ELR (cell line): ENCODE results near the gene ALPK1.
A peak's percentile ranks its signal among the peaks of the same experiment; 100 is the strongest.
"Not testable (repeated sequence)": the region's sequence is repeated elsewhere in the genome, so short reads cannot be mapped to it uniquely, and the experiment has no call there.

Experiments used
- DNase-seq: peaks from one replicate; pipeline ENCODE4 v3.0.0-alpha.2; 2015; ENCODE audit warnings: low read depth

ALPK1 gene

DNA sequence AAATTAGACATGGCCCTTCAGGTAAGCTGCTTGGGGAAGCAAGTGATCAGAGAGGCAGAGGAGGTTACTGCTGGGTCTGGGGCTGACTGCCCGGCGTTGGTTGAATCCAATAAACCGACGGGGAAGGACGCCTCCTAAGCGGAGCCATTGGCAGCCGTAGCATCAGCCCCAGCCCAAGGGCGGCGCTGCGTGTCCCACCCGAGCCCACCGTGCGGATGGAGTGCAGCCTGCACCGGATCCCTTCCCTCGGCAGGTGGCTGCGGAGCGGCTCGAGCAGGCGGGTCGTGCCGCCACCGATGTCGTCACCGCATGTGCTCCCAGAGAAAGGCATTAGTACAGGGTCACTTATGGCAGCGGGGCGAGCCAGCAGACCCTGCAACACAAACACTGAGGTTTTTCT is 82.1 kb downstream of the ALPK1 start:
- DNase-seq, result no peak

DNA sequence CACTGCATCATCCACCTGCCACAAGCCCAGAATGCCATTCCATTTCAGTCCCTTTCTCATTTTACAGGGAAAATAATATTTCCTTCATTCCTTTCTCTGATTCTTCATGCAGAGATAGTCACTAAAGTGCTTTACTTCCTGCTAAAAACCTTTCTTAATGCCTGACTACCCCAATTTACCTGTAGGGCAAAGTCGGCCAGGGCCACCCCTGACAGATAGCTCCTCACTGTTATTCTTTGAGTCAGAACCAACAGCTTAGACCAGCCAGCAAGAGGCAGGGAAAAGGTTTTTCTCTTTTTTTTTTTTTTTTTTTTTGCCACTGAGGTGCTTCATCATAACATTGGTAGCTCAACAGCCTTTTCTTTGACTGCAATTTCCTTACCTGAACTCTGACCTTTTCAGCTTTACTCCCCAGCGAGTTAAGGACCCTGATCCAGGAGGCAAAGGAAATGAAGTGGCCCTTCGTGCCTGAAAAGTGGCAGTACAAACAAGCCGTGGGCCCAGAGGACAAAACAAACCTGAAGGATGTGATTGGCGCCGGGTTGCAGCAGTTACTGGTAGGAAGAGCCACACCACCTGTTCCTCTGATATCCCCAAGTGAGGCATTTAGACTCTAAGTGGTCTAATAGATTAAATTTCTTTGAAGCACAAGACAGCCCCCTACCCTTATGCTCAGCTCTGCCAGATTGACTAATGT is 85.0 kb downstream of the ALPK1 start:
- DNase-seq, result no peak

DNA sequence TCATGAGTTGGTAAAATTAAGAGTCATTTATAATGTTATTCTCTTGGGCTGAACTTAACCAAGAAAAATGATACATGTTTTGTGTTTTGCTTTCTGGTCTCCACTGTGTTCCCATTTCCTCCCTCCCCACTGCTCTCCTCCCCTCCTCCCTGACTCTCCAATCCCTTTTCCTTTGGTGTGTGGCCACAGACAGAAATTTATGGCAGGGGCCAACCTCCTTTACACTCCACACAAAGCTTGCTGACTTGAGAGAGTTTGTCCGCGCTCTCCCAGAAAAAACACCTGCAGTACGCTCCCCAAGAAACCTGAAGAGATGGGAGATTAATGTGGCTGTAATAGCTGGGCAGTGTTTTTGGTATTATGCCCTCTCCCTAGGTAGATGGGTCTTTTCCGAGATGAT is 88.9 kb downstream of the ALPK1 start:
- DNase-seq, result no peak

DNA sequence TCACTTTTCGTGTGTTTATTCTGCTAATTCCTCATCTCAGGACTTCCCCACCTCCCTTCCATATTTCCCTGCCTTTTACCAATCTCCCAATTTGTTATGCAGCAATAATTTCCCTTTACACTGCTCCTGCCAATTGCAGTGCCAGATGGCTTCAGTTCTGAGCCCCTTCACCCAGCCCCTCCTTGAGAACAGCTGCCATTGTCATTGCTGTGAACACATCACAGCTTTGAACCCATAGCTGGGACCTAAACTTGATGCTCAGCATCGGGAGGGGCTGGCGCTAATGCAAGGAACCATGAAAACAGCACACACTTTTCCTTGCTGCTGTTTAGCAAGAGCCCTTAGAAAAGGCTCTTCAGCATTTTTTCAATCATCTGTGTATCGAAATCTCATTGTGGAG is 104.9 kb downstream of the ALPK1 start:
- DNase-seq, result no peak

DNA sequence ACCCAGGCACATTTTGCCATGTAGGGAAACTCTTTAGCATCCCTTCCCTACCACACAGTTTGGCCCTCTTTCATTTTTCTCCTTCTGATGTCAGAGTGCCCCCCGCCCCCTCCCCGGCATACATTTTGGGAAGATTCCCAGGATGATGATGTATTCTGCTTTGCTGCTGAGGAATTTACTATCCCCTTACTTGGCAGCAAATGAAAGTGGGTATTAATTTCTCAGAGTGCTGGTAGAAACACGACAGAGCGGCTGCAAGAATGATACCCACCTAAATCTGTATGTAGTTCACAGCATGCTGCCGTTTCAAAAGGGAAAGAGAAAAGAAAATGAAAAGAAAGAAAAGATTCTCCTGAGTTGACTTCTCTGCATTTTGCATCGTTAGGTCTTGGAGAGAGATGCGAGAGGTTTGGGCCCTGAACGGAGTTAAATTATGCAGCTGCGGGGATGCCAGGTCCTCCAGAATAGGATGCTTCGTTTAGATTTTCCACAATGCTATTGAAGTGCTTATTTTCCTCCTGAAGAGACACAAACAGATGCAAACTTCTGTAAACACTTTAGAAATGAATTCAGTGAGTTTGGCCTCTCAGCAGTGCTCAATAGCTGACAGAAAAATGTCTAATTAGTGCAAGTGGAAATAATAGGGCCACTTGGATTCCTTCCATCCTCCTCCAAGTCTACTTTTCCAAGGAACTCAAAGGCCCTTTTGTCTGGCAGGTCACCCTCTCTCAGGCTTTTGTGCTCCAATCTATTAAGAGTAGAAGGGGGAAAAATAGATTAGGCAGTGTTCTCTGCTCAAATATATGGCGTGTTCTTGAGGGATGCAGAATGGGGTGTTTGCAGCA is 106.2 kb downstream of the ALPK1 start:
- DNase-seq, result no peak

DNA sequence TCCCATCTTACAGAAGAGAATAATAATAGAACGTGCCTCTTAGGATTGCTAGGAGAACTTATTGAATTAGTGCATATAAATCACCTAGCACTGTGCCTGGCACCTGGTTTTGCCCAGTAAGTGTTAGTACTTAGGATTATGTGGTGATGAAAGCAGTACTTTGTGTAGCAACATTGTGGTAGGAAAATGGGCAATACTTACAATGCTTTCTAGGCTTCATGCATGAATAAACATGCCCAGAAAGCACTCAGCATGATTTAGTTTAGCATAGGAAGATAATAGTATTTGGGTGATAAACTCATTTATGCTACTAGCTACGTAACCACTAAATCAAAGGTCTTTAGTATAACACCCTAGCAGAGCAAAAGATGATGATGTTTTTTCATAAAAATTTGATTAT is 113.2 kb downstream of the ALPK1 start:
- no peak for DNase-seq

DNA sequence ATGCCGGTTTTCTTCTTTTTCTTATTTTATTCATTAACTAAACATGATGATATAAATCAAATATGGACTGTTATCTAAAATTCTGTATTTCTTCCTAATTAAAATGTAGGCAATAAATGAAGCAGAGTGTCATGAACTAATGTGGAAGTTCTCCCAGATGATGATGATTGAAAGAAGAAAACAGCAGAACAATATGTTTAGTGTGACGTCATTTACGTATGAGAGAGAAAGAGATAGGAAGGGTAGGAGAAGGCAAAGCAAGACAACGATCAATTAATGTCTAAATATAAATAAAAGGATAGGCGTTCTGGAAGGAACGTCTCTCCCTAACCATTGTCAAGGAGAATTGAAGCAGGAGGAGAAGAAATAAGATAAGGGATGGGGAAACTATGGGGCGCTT is 113.6 kb downstream of the ALPK1 start:
- DNase-seq, result no peak

DNA sequence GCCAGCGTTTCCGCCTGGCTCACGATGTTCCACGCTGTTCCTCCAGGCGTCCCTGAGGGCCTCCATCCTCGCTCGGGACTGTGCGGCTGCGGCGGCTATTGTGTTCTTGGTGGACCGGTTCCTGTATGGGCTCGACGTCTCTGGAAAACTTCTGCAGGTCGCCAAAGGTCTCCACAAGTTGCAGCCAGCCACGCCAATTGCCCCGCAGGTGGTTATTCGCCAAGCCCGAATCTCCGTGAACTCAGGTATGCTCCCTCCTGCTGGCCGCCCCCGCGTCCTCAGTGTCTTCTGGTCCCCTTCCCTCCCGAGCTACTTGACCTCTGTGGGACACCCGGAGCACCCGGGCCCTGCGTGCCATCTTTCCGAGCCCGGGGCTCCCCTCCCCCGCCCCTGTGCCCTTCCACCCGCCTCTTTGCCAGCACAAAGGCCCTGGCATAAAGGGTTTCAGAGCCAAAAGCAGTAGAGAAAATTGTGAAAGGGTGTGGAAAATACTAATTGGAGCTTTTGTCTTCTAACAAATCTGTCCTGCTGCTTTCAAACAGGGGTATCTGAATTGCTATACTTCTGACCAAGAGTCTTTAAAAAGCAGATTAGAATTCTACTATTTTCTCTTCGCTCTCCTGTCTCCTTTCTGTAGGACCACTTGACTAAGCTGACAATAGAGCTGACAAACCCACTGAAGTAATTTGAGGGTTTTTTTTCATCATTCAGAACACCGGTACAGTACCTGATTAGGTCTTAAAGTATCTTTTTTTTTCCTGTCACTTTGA is 114.8 kb downstream of the ALPK1 start:
- DNase-seq, result no peak

DNA sequence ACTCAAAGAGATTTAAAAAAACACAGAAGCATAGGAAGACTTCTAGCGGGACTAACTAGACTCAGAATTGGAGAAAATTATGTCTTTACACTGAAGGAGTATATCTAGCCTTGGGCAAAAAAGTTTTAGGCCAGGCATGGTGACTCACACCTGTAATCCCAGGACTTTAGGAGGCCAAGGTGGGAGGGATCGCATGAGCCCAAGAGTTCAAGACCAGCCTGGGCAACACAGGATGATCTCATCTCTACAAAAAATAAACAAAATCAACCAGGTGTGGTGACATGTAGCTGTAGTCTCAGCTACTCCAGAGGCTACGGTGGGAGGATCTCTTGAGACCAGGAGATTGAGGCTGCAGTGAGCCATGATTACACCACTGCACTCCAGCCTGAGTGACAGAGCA is 119.3 kb downstream of the ALPK1 start:
- peak; percentile 33 for DNase-seq

DNA sequence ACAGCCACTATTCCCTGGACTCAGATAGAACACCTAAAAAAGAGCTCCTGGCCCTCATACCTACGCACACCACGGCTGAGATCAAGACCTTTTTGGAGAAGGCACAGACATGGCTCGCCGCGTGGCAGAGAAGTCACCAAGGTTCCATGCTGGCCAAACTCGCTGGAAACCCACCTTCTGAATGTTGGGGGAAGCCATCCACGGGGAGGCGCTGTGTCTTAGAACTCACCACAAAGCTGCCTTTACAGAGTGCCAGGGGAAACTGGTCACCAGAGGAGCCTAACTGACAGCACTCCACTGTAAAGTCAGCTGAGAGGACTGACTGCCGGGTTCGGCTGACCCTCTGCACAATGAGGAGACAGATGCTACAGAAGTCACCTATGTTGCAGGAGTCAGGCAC is 120.9 kb downstream of the ALPK1 start:
- DNase-seq, result no peak

DNA sequence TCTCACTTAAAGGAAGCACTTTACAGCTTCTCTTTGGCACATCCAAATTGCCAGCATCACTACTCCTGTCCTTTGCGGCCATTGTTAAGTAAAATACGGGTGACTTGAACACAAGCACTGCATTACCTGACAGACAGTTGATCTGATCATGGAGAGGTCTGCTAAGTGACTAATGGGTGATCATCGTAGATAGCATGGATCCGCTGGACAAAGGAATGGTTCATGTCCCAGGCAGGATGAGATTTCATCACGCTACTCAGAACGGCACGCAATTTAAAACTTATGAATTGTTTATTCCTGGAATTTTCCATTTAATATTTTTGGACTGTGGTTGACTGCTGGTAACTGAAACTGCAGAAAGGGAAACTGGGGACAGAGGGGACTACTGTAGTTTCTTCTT is 124.7 kb downstream of the ALPK1 start:
- DNase-seq, result no peak

DNA sequence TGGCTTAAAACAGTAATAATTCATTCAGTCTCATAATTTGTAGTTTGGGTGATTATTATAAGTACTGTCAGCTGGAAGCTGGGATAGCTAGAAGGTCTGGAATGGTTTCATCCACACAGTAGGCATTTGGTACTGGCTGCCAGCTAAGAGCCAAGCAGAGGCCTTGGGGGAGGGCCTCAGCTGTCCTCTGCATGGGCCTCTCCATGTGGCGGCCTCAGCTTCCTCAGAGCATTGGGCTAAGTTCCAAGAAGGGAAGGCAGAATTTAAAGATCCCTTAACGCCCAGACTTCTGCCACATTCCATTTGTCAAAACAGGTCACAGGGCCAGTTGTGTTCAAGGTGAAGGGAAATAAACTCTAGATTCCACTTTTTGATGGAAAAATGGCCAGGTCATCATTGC is 125.5 kb downstream of the ALPK1 start:
- DNase-seq, result no peak

DNA sequence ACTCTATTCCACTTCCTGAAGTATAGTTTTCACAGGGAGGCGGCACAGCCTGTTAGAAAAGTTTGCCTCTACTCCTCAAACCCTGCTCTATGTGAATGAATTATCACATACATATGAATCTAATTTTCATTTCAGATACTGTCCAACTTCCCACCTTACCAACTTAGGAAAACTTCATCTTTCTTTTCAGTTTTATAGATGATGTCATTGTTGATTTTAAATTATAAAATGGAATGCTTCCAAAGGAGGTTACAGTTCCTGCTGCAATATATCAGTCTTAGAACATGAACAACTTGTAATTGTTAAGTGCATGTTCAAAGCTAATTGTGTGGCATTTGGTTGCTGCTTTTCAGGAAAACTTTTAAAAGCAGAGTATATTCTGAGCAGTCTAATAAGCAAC is 126.4 kb downstream of the ALPK1 start:
- no peak for DNase-seq

DNA sequence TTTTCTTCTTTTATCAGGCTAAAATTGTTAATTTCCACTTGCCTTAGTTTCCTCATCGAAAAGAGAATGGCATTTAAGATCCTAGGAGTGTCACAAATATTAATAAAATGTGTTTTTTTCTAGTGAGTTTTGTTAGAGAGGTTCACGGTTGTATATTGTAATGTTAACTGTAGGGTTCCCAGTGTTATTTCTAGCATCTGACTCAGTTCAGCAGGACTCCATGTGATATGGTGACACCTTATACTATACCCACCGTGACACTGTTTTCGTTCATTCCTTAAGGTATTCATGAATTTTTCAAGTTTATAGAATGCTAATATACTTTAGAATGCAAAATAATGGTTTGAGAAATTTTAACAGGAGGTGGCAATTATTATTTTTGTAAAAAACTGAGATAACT is 128.7 kb downstream of the ALPK1 start:
- no peak for DNase-seq

DNA sequence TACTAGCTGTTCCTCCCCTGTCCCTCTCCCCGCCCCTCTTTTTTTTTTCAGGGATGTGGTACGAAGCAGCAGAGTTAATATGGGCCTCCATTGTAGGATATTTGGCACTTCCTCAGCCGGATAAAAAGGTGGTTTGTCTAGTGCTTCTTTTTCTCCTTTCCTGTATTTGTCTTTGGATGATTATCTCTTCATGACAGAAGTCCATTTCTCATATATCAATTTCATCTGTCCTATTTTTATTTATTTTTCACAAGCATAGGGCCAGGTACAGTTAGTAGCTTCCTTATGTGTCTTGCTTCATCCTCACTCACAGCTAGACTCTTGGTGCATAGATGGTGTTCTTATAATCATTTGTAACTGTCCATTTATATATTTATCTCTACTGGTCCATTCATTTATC is 129.2 kb downstream of the ALPK1 start:
- no peak for DNase-seq

DNA sequence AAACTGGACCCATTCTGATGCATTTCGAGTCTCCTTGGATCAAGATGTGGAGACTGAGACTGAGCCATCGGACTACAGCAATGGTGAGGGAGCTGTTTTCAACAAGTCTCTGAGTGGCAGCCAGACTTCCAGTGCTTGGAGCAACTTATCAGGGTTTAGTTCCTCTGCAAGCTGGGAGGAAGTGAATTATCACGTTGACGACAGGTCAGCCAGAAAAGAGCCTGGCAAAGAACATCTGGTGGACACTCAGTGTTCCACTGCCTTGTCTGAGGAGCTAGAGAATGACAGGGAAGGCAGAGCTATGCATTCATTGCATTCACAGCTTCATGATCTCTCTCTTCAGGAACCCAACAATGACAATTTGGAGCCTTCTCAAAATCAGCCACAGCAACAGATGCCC is 134.0 kb downstream of the ALPK1 start:
- no peak for DNase-seq

DNA sequence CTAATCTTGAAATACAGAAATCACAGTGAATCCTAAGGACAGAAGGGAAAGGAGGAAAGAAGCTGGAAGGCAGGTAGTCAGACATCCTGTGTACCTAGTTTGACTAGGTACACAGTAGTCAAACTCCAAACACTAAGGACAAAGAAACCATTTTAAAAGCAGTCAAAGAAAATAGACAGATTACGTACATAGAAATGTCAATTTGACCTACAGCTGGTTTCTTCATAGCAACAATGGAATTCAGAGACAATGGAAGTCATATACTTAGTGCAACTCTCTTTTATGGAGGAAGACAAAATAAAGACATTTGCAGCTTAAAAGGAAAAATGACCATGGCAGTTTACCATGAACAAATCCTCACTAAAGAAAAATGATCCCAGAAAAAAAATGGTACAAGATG is 139.8 kb downstream of the ALPK1 start:
- DNase-seq, result no peak

DNA sequence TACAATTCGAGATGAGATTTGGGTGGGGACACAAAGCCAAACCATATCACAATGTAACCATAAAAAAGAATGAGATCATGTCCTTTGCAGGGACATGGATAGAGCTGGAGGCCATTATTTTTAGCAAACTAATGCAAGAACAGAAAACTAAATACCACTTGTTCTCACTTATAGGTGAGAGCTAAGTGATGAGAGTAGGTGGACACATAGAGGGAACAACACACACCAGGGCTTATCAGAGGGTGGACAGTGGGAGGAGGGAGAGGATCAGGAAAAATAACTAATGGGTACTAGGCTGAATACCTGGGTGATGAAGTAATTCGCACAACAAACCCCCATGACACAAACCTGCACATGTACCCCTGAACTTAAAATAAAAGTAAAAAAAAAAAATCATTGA is 145.1 kb downstream of the ALPK1 start:
- DNase-seq, result not testable (repeated sequence)

DNA sequence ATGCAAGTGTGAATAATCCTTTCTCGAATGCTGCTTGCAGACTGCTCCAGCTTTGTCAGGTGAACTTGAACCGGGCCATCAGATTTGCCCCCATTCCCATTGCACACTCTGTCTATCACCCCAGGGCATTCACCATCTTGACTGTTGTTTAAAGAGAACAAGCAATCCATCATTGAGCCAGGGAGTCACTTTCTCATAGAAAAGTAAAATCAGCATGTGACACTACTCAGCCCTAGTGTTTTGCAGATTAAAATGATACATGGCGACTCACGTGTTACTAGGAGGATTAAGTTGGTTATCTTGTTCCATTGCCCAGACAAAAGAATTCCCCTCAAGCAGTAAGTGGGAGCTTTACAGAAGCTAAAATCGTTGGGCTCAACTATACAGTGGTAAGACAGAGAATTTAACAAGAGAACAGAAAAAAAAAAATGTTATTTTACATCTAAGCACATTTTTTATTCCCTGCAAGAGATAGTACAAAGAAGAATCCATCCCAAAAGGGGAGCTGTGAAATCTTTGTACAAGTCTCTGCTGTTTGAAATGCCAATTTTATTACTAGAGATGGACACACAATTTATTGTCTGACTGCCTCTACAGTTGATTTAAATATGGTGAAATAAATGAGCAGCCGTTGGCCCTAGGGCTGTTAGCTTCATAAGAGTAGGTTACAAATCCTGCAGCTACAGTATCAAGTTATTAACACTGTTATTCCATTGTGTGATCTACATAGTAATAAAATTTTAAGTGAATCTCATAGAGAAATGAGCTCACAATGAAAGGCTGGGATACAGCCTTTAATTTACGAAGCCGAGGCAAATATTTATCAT is 151.3 kb downstream of the ALPK1 start:
- DNase-seq, result peak; percentile 74

DNA sequence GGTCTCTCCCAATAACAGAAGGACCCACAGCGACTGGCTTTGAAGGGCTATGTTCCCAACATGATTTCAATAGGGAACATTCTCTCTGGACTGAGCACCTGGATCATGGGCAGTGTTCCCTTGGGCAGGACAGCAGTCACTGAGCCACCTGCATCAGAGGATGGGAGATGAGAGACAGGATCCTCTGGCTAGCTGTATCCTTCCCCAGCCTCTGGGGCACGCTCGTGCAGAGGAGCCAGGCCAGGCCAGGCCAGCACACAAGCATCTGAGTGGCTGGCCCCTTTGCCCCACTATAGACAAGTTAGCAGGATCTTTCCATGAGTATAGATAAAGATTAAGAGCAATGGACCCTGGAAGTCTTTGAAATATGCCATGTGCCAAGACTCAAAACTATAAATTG is 152.5 kb downstream of the ALPK1 start:
- DNase-seq, result no peak

DNA sequence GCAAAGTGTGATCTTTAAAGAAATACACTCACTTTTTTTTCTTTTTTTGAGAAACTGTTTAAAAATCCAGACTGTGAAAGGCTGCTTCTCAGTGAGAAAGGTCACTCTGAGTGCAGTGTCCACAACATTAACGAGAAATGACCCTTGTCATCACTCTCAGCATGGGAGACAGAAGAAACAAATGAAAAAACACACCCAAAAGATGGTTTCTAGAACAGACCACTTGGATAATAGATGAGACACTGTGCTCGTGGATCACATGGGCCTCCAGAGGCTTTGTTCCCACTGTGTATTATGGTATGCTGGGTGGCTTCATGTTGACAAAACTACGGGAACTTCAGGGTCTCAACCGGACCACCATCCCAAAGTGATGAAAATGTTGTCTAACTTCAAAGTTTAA is 153.9 kb downstream of the ALPK1 start:
- no peak for DNase-seq

DNA sequence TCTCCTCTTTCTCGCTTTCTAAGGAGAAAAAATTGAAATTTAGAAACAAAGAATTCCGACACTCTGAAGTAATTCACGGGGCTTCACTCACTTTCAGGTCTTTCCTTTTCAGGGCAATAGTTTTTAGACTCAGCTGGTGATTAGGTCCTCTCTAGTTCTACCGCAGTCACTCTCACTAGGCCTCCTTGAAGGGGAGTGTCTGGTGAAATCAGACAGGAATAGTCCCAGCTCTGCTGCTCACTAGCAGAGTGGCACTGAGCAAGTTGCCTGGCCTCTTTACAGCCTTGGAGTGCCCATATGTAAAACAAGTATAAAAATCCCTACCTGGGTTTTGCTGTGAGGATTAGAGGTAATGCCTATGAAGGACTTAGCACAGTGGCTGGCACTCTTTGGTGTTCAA is 154.7 kb downstream of the ALPK1 start:
- no peak for DNase-seq
